ENCODE data around the gene PLA2G10. TPM values are rescaled to one million over a fixed set of nuclear protein-coding genes. Genes with fewer than 3 reads are reported as not detected.
"Not testable (repeated sequence)": the region's sequence is repeated elsewhere in the genome, so short reads cannot be mapped to it uniquely, and the experiment has no call there.

PLA2G10 gene
- total and polyA plus RNA-seq, 3 donors from 2014 or later = 1.0 to 4.5 (median 1.5) TPM

- no peaks in the 10 kb centered on the region for H3K9me3 ChIP-seq
- H3K36me3 ChIP-seq (ENCODE audit: low read depth, missing control alignments) = no peaks in the 10 kb centered on the region
- no peak overlapping the region for H3K27ac ChIP-seq
- intact Hi-C loops (cut with DNase I; ENCODE audit: low total_unique reads) = no loop called here
- no peaks in the 10 kb centered on the region for H3K4me1 ChIP-seq
- 92 to 95% methylated on average over 8 of the region's 8 CpGs for WGBS, 2 donors
- TF ChIP-seq CTCF (IDR thresholded peaks at IDR 0.05) = no peak
- no peak overlapping the region for H3K4me3 ChIP-seq
- H3K27me3 ChIP-seq = no peaks in the 10 kb centered on the region
- no peak for DNase-seq
These were observed 12.0 kb downstream of the PLA2G10 start for GRCh38 chr16:14682121-14682520.

GRCh38 chr16:14681115-14681514, 13.0 kb downstream of the PLA2G10 start:
- no peak overlapping the region for H3K27ac ChIP-seq
- no peak for DNase-seq
- H3K4me3 ChIP-seq = no peak overlapping the region
- WGBS, 2 donors = 89 to 98% methylated on average over 4 of the region's 4 CpGs
- H3K36me3 ChIP-seq (ENCODE audit: low read depth, missing control alignments) = no peaks in the 10 kb centered on the region
- no peaks in the 10 kb centered on the region for H3K4me1 ChIP-seq
- no peaks in the 10 kb centered on the region for H3K27me3 ChIP-seq
- H3K9me3 ChIP-seq = no peaks in the 10 kb centered on the region
- no peak for TF ChIP-seq CTCF (IDR thresholded peaks at IDR 0.05)
- no peak for TF ChIP-seq POLR2A (IDR thresholded peaks at IDR 0.05)
- intact Hi-C loops (cut with DNase I; ENCODE audit: low total_unique reads) = no loop called here

- H3K4me3 ChIP-seq; intact Hi-C loops (cut with DNase I; ENCODE audit: low total_unique reads); H3K4me1 ChIP-seq; H3K9me3 ChIP-seq; H3K27ac ChIP-seq; H3K27me3 ChIP-seq; H3K36me3 ChIP-seq (ENCODE audit: low read depth, missing control alignments); DNase-seq: not testable (repeated sequence)
- 82 to 93% methylated on average over 7 of the region's 7 CpGs for WGBS, 2 donors
These were observed 13.7 kb downstream of the PLA2G10 start for GRCh38 chr16:14680396-14680795.

GRCh38 chr16:14678748-14679497, 15.2 kb downstream of the PLA2G10 start:
- H3K27me3 ChIP-seq = no peaks in the 10 kb centered on the region
- no peaks in the 10 kb centered on the region for H3K36me3 ChIP-seq (ENCODE audit: low read depth, missing control alignments)
- H3K4me1 ChIP-seq = no peaks in the 10 kb centered on the region
- WGBS, 2 donors = 78 to 87% methylated on average over 11 of the region's 11 CpGs
- H3K27ac ChIP-seq = no peak overlapping the region
- no peak for DNase-seq
- no peaks in the 10 kb centered on the region for H3K9me3 ChIP-seq
- intact Hi-C loops (cut with DNase I; ENCODE audit: low total_unique reads) = no loop called here
- H3K4me3 ChIP-seq = no peak overlapping the region
- TF ChIP-seq CTCF (IDR thresholded peaks at IDR 0.05) = no peak
- TF ChIP-seq POLR2A (IDR thresholded peaks at IDR 0.05) = no peak

- Histone ChIP-seq H3K4me1 (no peaks in the 10 kb centered on the region), H3K4me3 (no peak overlapping the region), H3K9me3 (no peaks in the 10 kb centered on the region), H3K27me3 (no peaks in the 10 kb centered on the region), H3K27ac (no peak overlapping the region), H3K36me3 (ENCODE audit: low read depth, missing control alignments) (no peaks in the 10 kb centered on the region)
- intact Hi-C loops (cut with DNase I; ENCODE audit: low total_unique reads) = no loop called here
- no peak for TF ChIP-seq POLR2A (IDR thresholded peaks at IDR 0.05)
- TF ChIP-seq CTCF (IDR thresholded peaks at IDR 0.05) = no peak
- DNase-seq = no peak
- 89 to 98% methylated on average over 5 of the region's 5 CpGs for WGBS, 2 donors
These were observed 16.5 kb downstream of the PLA2G10 start for GRCh38 chr16:14677627-14678026.

Measured in testis (tissue), 3 donors.